ENCODE data around the gene MRM1. TPM values are rescaled to one million over a fixed set of nuclear protein-coding genes. Genes with fewer than 3 reads are reported as not detected.

The MRM1 gene
- total RNA-seq, 1 experiment from 2014 or later: 5.1 TPM

DNA sequence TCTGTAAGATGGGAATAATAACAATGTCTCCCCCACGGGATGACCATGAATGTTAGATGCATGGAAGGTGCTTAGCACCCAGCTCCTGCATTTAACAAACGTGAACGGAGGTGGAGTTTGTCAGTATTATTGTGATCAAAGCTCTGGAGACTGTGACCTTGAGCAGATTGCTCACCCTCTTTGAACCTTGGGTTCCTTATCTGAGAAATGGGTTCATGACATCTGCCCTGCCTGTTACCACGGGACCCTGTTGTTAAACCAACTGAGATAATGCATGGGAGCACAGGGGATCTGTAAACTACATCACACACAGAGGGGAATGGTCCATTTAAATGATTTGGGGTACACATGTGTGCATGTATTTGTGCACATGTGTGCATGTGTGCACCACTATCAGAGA is 29.6 kb downstream of the MRM1 start:
- no peaks in the 10 kb centered on the region for H3K36me3 ChIP-seq
- DNase-seq: no peak
- H3K27me3 ChIP-seq: peaks cover 13% of the 10 kb centered on the region
- no peaks in the 10 kb centered on the region for H3K9me3 ChIP-seq (replicated peaks)
- no peak overlapping the region for H3K27ac ChIP-seq
- H3K4me3 ChIP-seq: no peak overlapping the region
- H3K4me1 ChIP-seq: 0 out of 2 replicates have a peak, but pooled peaks cover 2% of the 10 kb centered on the region

DNA sequence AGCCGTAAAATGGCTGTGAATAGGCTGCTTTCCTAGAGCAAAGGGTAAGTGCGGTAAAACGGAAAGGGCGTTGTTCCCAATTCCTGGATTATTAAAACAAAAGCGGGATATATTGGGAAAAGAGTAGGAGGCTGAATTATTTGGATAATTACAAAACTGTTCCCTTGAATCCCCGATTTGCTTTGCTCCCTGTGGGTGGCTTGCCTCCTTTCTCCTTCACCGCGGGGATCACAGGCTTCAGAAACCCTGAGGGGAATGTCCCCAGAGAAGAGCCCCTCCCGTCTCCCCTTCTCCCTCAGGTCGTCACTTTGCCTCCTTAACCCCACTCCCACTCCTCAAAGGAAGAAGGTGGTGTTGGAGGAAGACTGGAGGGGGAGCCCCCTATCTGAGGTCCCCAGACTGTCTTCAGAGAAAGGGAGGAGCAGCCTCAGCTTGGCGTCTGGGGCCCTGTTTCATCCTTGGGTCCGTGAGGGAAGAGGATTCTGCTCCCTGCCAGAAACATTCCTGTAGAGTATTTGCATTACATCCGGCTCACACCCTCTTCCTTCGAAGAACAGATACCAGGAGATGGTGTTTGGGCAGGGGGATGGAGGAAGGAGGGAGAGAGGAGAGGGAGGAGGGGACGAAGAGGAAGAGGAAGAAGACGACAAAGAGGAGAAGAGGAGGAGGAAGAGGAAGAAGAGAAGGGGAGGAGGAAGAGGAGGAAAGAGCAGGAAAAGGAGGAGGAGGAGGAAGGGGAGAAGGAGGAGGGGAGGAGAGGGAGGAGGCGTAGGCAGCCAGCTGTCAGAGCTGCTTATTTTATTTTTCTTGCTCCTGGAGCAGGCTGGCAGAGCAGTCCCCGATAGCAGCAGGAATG is 31.8 kb downstream of the MRM1 start:
- Histone ChIP-seq H3K4me1 (no peaks in the 10 kb centered on the region), H3K9me3 (replicated peaks) (no peaks in the 10 kb centered on the region), H3K27me3 (peaks cover 23% of the 10 kb centered on the region), H3K27ac (no peak overlapping the region), H3K36me3 (no peaks in the 10 kb centered on the region), H3K4me3 (no peak overlapping the region)
- DNase-seq: no peak

DNA sequence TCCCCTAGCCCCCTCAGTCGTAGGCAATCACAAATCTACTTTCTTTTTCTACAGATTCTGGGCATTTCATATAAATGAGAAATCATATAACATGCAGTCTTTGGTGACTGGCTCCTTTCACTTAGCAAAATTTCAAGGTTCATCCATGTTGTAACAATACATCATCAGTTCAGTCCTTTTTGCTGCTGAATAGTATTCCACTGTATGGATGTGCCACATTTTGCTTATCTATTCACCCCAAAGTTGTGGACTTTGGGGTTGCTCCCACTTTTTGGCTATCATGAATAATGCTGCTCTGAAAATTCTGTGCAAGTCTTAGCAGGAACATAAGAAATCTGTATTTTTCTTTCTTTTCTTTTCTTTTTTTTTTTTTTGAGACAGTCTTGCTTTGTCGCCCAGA is 39.0 kb downstream of the MRM1 start:
- H3K9me3 ChIP-seq (replicated peaks): no peaks in the 10 kb centered on the region
- DNase-seq: no peak
- no peak overlapping the region for H3K27ac ChIP-seq
- no peaks in the 10 kb centered on the region for H3K36me3 ChIP-seq
- no peak overlapping the region for H3K4me3 ChIP-seq
- H3K27me3 ChIP-seq: peaks cover 26% of the 10 kb centered on the region
- H3K4me1 ChIP-seq: no peaks in the 10 kb centered on the region

DNA sequence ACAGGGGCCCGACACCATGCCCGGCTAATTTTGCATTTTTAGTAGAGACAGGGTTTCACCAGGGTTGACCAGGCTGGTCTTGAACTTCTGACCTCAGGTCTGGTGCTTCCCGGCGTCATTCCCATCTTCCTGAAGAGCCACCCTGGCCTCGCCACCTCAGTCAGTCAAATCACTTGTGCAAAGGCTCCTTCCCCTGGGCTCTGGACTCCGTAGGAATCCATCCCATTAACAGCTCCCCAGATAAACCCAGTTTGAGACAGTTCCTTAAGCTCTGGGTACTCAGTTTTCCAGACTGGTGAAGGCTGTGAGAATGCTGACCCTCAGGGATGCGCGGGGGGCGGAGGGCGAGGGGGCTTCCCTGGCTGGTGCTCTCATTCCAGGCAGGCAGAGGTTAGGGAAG is 39.5 kb downstream of the MRM1 start:
- no peak for DNase-seq
- no peak overlapping the region for H3K27ac ChIP-seq
- H3K4me3 ChIP-seq: no peak overlapping the region
- no peaks in the 10 kb centered on the region for H3K9me3 ChIP-seq (replicated peaks)
- peaks cover 26% of the 10 kb centered on the region for H3K27me3 ChIP-seq
- H3K36me3 ChIP-seq: no peaks in the 10 kb centered on the region
- no peaks in the 10 kb centered on the region for H3K4me1 ChIP-seq

DNA sequence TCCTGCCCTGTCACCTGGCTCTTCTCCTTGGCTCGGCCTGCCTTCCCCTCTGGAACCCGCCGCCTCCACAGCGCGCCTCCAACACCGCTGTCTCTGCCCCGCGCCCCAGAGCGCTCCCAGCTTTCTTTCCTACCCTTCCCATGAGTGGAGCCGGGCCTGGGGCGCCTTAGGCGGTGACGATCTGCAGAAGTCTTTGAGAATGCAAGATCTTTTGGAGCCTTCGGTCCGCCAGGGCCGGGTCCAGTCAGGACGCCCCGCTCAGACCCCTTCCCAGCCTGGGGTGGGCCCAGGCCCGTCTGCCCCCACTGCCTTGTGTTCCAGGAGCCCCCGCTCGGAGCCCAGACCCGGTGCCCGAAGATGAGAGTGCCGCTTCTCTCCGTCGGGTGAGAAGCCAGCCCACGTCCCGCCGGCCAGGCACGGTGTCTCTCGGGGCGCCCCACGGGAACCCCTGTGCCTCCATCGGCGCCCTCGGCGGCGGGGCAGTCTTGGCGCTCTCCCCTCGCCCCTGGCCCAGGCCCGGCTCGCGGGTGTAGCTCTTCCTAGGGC is 40.0 kb downstream of the MRM1 start:
- Histone ChIP-seq H3K4me1 (no peaks in the 10 kb centered on the region), H3K36me3 (no peaks in the 10 kb centered on the region), H3K9me3 (replicated peaks) (no peaks in the 10 kb centered on the region), H3K4me3 (no peak overlapping the region), H3K27ac (no peak overlapping the region), H3K27me3 (peaks cover 21% of the 10 kb centered on the region)
- no peak for DNase-seq

DNA sequence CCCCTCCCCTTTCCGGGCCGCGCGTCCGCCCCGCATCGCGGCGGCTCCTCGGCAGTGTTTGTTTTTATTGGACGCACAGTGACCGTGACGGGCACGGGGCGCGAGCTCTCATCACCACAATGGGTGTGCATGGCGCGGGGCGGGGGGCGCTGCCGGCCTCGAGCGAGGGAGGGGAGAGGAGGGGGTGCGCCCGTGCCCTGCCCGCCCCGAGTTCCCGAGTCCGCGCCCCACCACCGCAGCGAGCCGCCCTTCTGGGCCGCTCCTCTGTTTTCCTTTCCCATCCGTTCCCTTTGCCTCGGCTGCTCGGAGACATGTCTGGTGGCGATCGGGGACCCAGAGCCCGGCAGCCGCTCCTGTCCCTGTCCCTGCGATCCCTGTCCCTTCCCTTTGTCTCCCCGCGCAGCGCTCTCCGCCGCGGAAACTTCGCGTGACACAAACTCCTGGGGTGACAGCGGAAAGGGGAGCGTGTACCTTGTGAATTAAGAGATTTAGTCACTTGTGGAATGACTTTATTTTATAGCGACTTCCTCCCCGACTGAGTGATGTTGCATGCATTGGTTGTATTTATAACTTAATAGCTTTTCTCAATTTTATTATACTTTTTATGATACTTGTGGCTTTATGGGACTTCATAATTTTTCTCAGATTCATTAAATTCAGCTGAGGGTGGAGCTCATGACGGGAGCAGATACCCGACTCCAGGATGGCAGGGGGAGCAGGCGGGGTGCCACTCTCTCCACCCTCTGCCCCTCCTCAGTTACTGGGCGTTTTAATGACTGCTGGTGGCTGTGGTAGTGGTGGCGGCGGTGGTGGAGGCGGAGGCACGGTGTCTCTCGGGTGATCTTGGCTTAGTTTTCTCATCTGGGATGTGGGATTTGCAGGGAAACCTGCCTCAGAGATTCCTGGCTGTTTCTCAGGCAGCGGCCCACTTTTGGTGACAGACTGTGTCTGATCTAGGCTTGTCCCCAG is 40.8 kb downstream of the MRM1 start:
- H3K4me3 ChIP-seq: no peak overlapping the region
- DNase-seq: no peak

DNA sequence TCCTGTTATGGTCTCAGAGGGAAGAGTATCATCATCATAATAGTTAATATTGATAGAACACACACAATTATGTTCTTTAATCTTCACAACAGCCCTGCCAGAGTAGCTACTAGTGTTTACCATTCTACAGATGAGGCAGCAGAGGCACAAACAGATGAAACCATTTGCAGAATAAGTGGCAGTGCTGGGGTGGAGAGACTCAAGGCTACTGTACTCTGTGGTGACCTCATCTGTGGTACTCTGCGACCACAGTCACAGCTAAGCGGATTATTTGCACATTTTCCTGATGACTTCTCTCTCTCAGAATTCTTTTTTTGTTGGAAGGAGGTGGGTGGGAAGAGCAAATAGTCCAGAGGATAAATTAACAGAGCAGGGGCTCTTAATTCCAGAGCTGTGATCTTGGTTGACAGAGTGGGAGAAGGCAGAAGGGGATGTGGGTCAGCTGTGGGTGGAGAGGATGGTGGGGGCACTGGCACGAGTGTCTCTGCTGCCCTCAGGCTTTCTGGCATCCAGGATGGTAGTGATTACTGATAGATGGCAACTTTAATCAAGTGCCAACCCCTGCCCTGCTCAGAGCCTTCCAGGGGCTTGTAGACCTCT is 41.8 kb downstream of the MRM1 start:
- H3K27me3 ChIP-seq: peaks cover 27% of the 10 kb centered on the region
- DNase-seq: no peak

More for the DNA sequence above, 40.8 kb downstream of the MRM1 start:
- no peaks in the 10 kb centered on the region for H3K9me3 ChIP-seq (replicated peaks)
- H3K27me3 ChIP-seq: peaks cover 29% of the 10 kb centered on the region
- H3K36me3 ChIP-seq: no peaks in the 10 kb centered on the region
- no peaks in the 10 kb centered on the region for H3K4me1 ChIP-seq
- H3K27ac ChIP-seq: no peak overlapping the region

DNA sequence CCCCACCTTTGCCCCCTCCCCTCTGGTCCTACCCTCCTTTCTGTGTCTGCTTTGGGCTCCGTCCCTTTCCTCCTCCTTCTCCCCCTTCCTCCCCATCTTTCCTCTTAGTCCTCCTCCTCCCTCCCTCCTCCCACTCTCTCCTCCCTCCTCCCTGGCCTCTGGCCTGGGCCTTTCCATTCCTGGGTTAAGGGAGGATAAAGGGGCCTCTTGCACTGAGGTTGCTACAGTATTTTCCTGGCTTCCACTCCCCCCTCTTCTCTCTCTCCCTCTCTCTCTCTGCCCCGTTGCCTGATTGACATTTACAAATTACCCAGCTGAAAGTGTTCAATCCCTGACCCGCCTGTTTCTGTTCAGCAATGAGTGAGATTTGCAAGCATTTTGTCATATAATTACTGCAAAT is 44.0 kb downstream of the MRM1 start:
- H3K36me3 ChIP-seq: no peaks in the 10 kb centered on the region
- no peak overlapping the region for H3K27ac ChIP-seq
- H3K4me3 ChIP-seq: no peak overlapping the region
- H3K27me3 ChIP-seq: peaks cover 19% of the 10 kb centered on the region
- H3K4me1 ChIP-seq: no peaks in the 10 kb centered on the region
- no peaks in the 10 kb centered on the region for H3K9me3 ChIP-seq (replicated peaks)
- no peak for DNase-seq

More for the DNA sequence above, 41.8 kb downstream of the MRM1 start:
- no peaks in the 10 kb centered on the region for H3K36me3 ChIP-seq
- H3K27ac ChIP-seq: no peak overlapping the region
- H3K9me3 ChIP-seq (replicated peaks): no peaks in the 10 kb centered on the region
- no peaks in the 10 kb centered on the region for H3K4me1 ChIP-seq
- H3K4me3 ChIP-seq: no peak overlapping the region

DNA sequence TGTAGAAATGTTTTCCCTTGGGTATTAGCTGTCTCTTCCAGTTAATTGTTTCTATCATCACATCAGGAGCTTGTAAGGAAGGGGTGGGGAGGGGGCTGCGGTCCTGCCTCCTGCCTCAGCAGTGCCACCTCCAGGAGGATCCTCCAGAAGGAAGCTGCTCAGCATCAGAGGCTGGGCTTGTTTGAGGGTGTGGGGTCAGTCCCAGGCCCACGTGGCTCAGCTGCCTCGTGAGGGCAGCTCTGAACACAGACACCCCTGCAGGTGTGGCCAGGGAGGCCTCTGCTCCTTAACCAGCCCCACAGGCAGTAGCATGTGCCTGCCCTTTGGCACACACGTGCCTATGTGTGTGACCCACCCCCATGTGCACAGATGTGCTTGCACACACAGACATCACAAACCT is 46.3 kb downstream of the MRM1 start:
- Histone ChIP-seq H3K27me3 (peaks cover 23% of the 10 kb centered on the region), H3K4me3 (no peak overlapping the region), H3K27ac (no peak overlapping the region), H3K9me3 (replicated peaks) (no peaks in the 10 kb centered on the region), H3K4me1 (no peaks in the 10 kb centered on the region), H3K36me3 (no peaks in the 10 kb centered on the region)
- no peak for DNase-seq

DNA sequence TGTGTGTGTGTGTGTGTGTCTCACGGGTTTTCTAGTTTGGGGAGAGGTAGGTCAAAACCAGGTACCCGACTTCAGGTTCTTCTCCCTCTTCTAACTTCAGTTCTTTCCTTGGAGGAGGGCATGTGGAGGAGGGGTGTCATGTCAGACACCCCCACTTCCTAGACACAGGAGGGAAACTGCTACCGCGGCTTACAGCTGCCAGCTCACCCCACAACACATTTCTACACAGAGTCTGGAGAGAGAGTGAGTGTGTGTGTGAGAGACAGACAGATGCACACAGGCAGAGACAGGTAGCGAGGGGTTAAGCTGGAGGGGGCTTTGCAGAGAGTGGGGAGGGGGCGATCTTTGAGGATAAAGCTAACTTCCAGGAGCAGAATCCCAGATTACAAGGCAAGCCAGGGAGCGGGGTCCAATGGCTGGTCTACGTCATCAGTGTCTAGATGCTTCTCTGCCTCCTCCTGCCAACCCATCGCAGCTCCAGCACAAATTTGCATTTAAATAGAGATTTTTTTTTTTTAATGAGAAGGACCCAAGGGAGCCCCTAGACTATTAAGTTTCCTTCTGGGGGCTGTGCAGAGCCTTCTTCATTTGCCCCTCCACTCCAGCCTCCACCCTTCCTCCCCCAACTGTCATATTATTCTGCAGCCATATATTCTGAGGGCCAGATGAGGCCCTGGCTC is 48.9 kb downstream of the MRM1 start:
- DNase-seq: no peak
- H3K27ac ChIP-seq: no peak overlapping the region
- H3K9me3 ChIP-seq (replicated peaks): no peaks in the 10 kb centered on the region
- no peaks in the 10 kb centered on the region for H3K4me1 ChIP-seq
- peaks cover 26% of the 10 kb centered on the region for H3K27me3 ChIP-seq
- H3K4me3 ChIP-seq: no peak overlapping the region
- H3K36me3 ChIP-seq: no peaks in the 10 kb centered on the region

DNA sequence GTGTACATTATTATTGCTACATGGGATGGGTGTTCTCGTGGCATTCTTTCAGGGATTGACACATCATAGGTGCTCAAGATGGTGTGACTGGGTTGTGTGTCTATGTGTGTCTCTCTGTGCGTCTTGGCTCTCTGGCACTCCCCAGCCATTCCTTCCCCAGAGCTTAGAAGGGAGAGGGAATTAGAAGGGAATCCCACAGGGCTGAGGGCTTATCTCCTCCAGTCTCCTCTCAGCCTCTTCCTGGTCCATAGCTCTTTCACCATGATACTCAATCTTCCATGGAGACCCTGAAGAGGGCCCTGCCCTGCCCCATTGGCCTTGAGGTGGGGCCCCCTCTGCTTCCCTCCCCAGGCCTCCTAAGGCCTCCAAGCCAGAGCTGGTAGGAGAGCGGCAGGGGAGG is 52.0 kb downstream of the MRM1 start:
- Histone ChIP-seq H3K9me3 (replicated peaks) (no peaks in the 10 kb centered on the region), H3K4me3 (no peak overlapping the region), H3K36me3 (no peaks in the 10 kb centered on the region), H3K4me1 (no peaks in the 10 kb centered on the region), H3K27me3 (peaks cover 13% of the 10 kb centered on the region), H3K27ac (no peak overlapping the region)
- DNase-seq: no peak

DNA sequence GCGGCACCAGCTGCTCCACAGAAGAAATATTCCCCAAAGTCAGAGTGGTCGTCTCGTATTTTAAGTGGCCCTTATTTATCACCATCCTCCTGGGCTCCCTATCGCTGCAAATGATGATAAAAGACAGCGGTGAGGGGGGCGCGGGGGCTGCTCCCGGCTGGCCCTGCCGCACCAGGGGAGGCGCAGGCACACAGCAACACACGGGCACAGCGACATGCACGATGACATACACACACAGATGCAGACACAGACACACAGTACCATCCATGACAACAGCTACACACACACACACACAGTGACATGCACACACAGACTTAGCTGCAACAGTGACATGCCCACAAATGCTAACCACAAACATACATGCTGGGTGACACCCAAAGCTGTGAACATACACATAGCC is 52.5 kb downstream of the MRM1 start:
- no peaks in the 10 kb centered on the region for H3K4me1 ChIP-seq
- H3K9me3 ChIP-seq (replicated peaks): no peaks in the 10 kb centered on the region
- no peak overlapping the region for H3K4me3 ChIP-seq
- DNase-seq: no peak
- no peaks in the 10 kb centered on the region for H3K36me3 ChIP-seq
- H3K27ac ChIP-seq: no peak overlapping the region
- peaks cover 13% of the 10 kb centered on the region for H3K27me3 ChIP-seq

DNA sequence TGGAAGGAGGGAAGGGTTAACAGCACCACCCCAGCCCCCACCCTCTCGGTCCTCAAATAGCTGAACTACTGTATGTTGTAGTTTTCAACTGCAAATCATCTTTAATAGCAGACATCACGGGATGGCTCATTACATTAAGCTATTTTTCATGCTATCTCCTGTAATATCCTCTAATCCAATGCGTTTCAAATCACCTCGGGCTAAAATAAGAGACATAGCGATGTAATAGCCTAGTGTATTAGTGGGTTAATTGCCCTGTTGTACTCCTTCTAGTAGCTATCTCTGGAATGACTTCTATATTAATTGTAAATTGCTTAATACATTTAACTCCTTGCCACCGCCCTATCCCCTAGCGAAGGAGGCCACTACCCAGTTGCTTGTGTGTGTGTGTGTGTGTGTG is 54.3 kb downstream of the MRM1 start:
- Histone ChIP-seq H3K4me1 (no peaks in the 10 kb centered on the region), H3K27me3 (peaks cover 16% of the 10 kb centered on the region), H3K4me3 (no peak overlapping the region), H3K36me3 (no peaks in the 10 kb centered on the region), H3K9me3 (replicated peaks) (no peaks in the 10 kb centered on the region), H3K27ac (no peak overlapping the region)
- no peak for DNase-seq

DNA sequence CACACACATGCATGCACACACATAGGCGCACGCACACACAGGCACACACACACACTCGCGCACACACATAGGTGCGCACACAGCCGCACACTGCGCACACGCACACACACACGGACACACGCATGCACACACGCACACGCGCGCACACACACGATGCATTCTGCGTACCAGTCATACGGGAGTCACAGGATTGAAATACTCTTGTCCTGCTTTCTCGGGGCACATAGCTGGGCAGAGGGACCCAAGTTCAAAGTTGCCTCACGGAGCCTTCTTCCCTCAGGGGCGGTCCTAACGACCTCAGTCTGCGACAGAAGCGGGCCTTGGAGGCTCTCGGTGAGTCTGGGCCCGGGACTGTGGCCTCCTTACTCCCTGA is 56.0 kb downstream of the MRM1 start:
- Histone ChIP-seq H3K27me3 (peaks cover 10% of the 10 kb centered on the region; the same call in 1 of the 2 replicates), H3K4me3 (no peak overlapping the region), H3K27ac (no peak overlapping the region), H3K9me3 (replicated peaks) (no peaks in the 10 kb centered on the region), H3K36me3 (no peaks in the 10 kb centered on the region), H3K4me1 (no peaks in the 10 kb centered on the region)
- DNase-seq: no peak
